ENCODE data around the gene LHX3. TPM values are rescaled to one million over a fixed set of nuclear protein-coding genes. Genes with fewer than 3 reads are reported as not detected.

The LHX3 gene
- total and polyA plus RNA-seq, 4 experiments from 2014 or later, result not detected

GRCh38 chr9:136200424-136200823 is 4.5 kb downstream of the LHX3 start:
- Histone ChIP-seq H3K4me3 (ENCODE audit: low read length in 2 of 2) (no peak overlapping the region), H3K9me3 (ENCODE audit: control insufficient read depth in 1 of 2, low read length in 2 of 2) (no peaks in the 10 kb centered on the region), H3K4me1 (ENCODE audit: insufficient read depth, low read length) (no peaks in the 10 kb centered on the region), H3K36me3 (ENCODE audit: insufficient read depth, low read length) (no peaks in the 10 kb centered on the region), H3K27me3 (ENCODE audit: insufficient read depth, low read length) (peaks cover 14% of the 10 kb centered on the region), H3K27ac (ENCODE audit: low read depth, low read length) (no peak overlapping the region)
- ChIA-PET CTCF (ENCODE audit: partially characterized antibody) (no interaction called here), POLR2A (ENCODE audit: partially characterized antibody) (no interaction called here)
- Mint-ChIP-seq H3K4me3 (no peak overlapping the region), H3K9me3 (no peaks in the 10 kb centered on the region), H3K4me1 (peaks cover 3 to 8% (median 5%) of the 10 kb centered on the region in 4 donors), H3K27me3 (peaks cover 30 to 33% of the 10 kb centered on the region in 2 donors), H3K27ac (peak overlapping the region in 1 of 7 donors; percentile 4), H3K36me3 (no peaks in the 10 kb centered on the region)
- intact Hi-C loops (cut with micrococcal nuclease), result no loop called here
- DNase-seq, result no peak

- Histone ChIP-seq H3K9me3 (ENCODE audit: control insufficient read depth in 1 of 2, low read length in 2 of 2) (no peaks in the 10 kb centered on the region), H3K4me1 (ENCODE audit: insufficient read depth, low read length) (no peaks in the 10 kb centered on the region), H3K4me3 (ENCODE audit: low read length in 2 of 2) (no peak overlapping the region), H3K27ac (ENCODE audit: low read depth, low read length) (no peak overlapping the region), H3K36me3 (ENCODE audit: insufficient read depth, low read length) (no peaks in the 10 kb centered on the region), H3K27me3 (ENCODE audit: insufficient read depth, low read length) (peaks cover 14% of the 10 kb centered on the region)
- ChIA-PET CTCF (ENCODE audit: partially characterized antibody) (no interaction called here), POLR2A (ENCODE audit: partially characterized antibody) (no interaction called here)
- no peak for DNase-seq
- Mint-ChIP-seq H3K27ac (no peak overlapping the region), H3K9me3 (no peaks in the 10 kb centered on the region), H3K27me3 (peaks cover 30 to 33% of the 10 kb centered on the region in 2 donors), H3K36me3 (no peaks in the 10 kb centered on the region), H3K4me3 (no peak overlapping the region), H3K4me1 (peaks cover 3 to 8% (median 5%) of the 10 kb centered on the region in 4 donors)
- intact Hi-C loops (cut with micrococcal nuclease), result no loop called here
Observed at GRCh38 chr9:136199391-136200288, 5.3 kb downstream of the LHX3 start.

- H3K9me3 ChIP-seq (ENCODE audit: control insufficient read depth in 1 of 2, low read length in 2 of 2), result no peaks in the 10 kb centered on the region
- POLR2A ChIA-PET (ENCODE audit: partially characterized antibody), result no interaction called here
- intact Hi-C loops (cut with micrococcal nuclease), result no loop called here
- H3K27me3 ChIP-seq (ENCODE audit: insufficient read depth, low read length), result peaks cover 14% of the 10 kb centered on the region
- H3K27ac ChIP-seq (ENCODE audit: low read depth, low read length), result no peak overlapping the region
- H3K27me3 Mint-ChIP-seq, result peaks cover 27 to 28% of the 10 kb centered on the region in 2 donors
- no peak for DNase-seq
- no peak overlapping the region for H3K27ac Mint-ChIP-seq
- CTCF ChIA-PET (ENCODE audit: partially characterized antibody), result no interaction called here
- H3K4me3 Mint-ChIP-seq, result peak overlapping the region in 1 of 8 donors; percentile 10
- H3K36me3 Mint-ChIP-seq, result no peaks in the 10 kb centered on the region
- H3K9me3 Mint-ChIP-seq, result no peaks in the 10 kb centered on the region
- no peak overlapping the region for H3K4me3 ChIP-seq (ENCODE audit: low read length in 2 of 2)
- H3K4me1 Mint-ChIP-seq, result peaks cover 3 to 8% (median 5%) of the 10 kb centered on the region in 4 donors
- no peaks in the 10 kb centered on the region for H3K36me3 ChIP-seq (ENCODE audit: insufficient read depth, low read length)
- no peaks in the 10 kb centered on the region for H3K4me1 ChIP-seq (ENCODE audit: insufficient read depth, low read length)
Observed at GRCh38 chr9:136198605-136199083, 6.3 kb downstream of the LHX3 start.

GRCh38 chr9:136197930-136198604 is 6.9 kb downstream of the LHX3 start:
- Histone ChIP-seq H3K27ac (ENCODE audit: low read depth, low read length) (no peak overlapping the region), H3K4me3 (ENCODE audit: low read length in 2 of 2) (no peak overlapping the region), H3K9me3 (ENCODE audit: control insufficient read depth in 1 of 2, low read length in 2 of 2) (no peaks in the 10 kb centered on the region), H3K27me3 (ENCODE audit: insufficient read depth, low read length) (peaks cover 14% of the 10 kb centered on the region), H3K36me3 (ENCODE audit: insufficient read depth, low read length) (no peaks in the 10 kb centered on the region), H3K4me1 (ENCODE audit: insufficient read depth, low read length) (no peaks in the 10 kb centered on the region)
- H3K36me3 Mint-ChIP-seq, result no peaks in the 10 kb centered on the region
- H3K4me3 Mint-ChIP-seq, result peak overlapping the region in 1 of 8 donors; percentile 10
- intact Hi-C loops (cut with micrococcal nuclease), result no loop called here
- H3K4me1 Mint-ChIP-seq, result peaks cover 3 to 8% (median 5%) of the 10 kb centered on the region in 4 donors
- peaks cover 25 to 28% of the 10 kb centered on the region in 2 donors for H3K27me3 Mint-ChIP-seq
- CTCF ChIA-PET (ENCODE audit: partially characterized antibody), result no interaction called here
- POLR2A ChIA-PET (ENCODE audit: partially characterized antibody), result no interaction called here
- DNase-seq, result no peak
- no peak overlapping the region for H3K27ac Mint-ChIP-seq
- H3K9me3 Mint-ChIP-seq, result no peaks in the 10 kb centered on the region

- peaks cover 11% of the 10 kb centered on the region for H3K27me3 ChIP-seq (ENCODE audit: insufficient read depth, low read length)
- no peaks in the 10 kb centered on the region for H3K9me3 Mint-ChIP-seq
Observed at GRCh38 chr9:136197084-136197875, 7.6 kb downstream of the LHX3 start.

GRCh38 chr9:136196404-136197083 is 8.4 kb downstream of the LHX3 start:
- ChIA-PET CTCF (ENCODE audit: partially characterized antibody) (no interaction called here), POLR2A (ENCODE audit: partially characterized antibody) (no interaction called here)
- Histone ChIP-seq H3K27ac (ENCODE audit: low read depth, low read length) (no peak overlapping the region), H3K9me3 (ENCODE audit: control insufficient read depth in 1 of 2, low read length in 2 of 2) (no peaks in the 10 kb centered on the region), H3K36me3 (ENCODE audit: insufficient read depth, low read length) (no peaks in the 10 kb centered on the region), H3K4me3 (ENCODE audit: low read length in 2 of 2) (no peak overlapping the region), H3K27me3 (ENCODE audit: insufficient read depth, low read length) (peaks cover 18% of the 10 kb centered on the region), H3K4me1 (ENCODE audit: insufficient read depth, low read length) (no peaks in the 10 kb centered on the region)
- peaks cover 3 to 8% (median 5%) of the 10 kb centered on the region in 4 donors for H3K4me1 Mint-ChIP-seq
- no peak overlapping the region for H3K27ac Mint-ChIP-seq
- H3K27me3 Mint-ChIP-seq, result peaks cover 28 to 32% of the 10 kb centered on the region in 2 donors
- no peaks in the 10 kb centered on the region for H3K9me3 Mint-ChIP-seq
- H3K36me3 Mint-ChIP-seq, result no peaks in the 10 kb centered on the region
- intact Hi-C loops (cut with micrococcal nuclease), result no loop called here
- no peak for DNase-seq
- H3K4me3 Mint-ChIP-seq, result peak overlapping the region in 2 of 8 donors; percentile 45 to 48

More at GRCh38 chr9:136197084-136197875, 7.6 kb downstream of the LHX3 start:
- no peaks in the 10 kb centered on the region for H3K36me3 ChIP-seq (ENCODE audit: insufficient read depth, low read length)
- no peak overlapping the region for H3K27ac ChIP-seq (ENCODE audit: low read depth, low read length)
- Mint-ChIP-seq H3K27me3 (peaks cover 25 to 28% of the 10 kb centered on the region in 2 donors), H3K36me3 (no peaks in the 10 kb centered on the region), H3K4me1 (peaks cover 3 to 8% (median 5%) of the 10 kb centered on the region in 4 donors), H3K4me3 (peak overlapping the region in 1 of 8 donors; percentile 45), H3K27ac (no peak overlapping the region)
- no peaks in the 10 kb centered on the region for H3K4me1 ChIP-seq (ENCODE audit: insufficient read depth, low read length)
- no peak overlapping the region for H3K4me3 ChIP-seq (ENCODE audit: low read length in 2 of 2)
- H3K9me3 ChIP-seq (ENCODE audit: control insufficient read depth in 1 of 2, low read length in 2 of 2), result no peaks in the 10 kb centered on the region
- DNase-seq, result no peak
- intact Hi-C loops (cut with micrococcal nuclease), result no loop called here
- POLR2A ChIA-PET (ENCODE audit: partially characterized antibody), result no interaction called here
- CTCF ChIA-PET (ENCODE audit: partially characterized antibody), result no interaction called here

All from CD4-positive, alpha-beta memory T cell (primary cell).